Body of pancreas (tissue), 4 donors: Measurements from ENCODE around the gene ALDH7A1.

Experiments used
- CTCF ChIP-seq, 7 experiments: fragments of 450-650 bp in 4 of 7; fragments of 200-600 bp in 3 of 7; sonication (generic) in 3 of 7; IDR thresholded peaks; one replicate each; pipeline ENCODE4 v1.5.1; 2016 to 2019; ENCODE audit warnings: antibody characterized with exemption in 7 of 7
- POLR2A ChIP-seq, 3 donors: fragments of 450-650 bp; IDR thresholded peaks; one replicate each; pipeline ENCODE4 v1.6.1; 2016; ENCODE audit warnings: antibody characterized with exemption in 3 of 3, mild to moderate bottlenecking in 2 of 3

- TF ChIP-seq POLR2A (IDR thresholded peaks at IDR 0.05) (no peak), CTCF (IDR thresholded peaks at IDR 0.05) (no peak)
Observed at GRCh38 chr5:126501448-126501847, 93.6 kb downstream of the ALDH7A1 start.
